Panc1 (cell line): Measurements from ENCODE around the gene MACROH2A1. TPM values are rescaled to one million over a fixed set of nuclear protein-coding genes. Genes with fewer than 3 reads are reported as not detected.

Experiments
- ATAC-seq: fragments of 200-7000 bp; cut with Tn5 transposase; 2 replicates; pipeline ENCODE4 v1.9.1; 2020; ENCODE audit warnings: mild to moderate bottlenecking, moderate library complexity
- BruUV-seq: library from RNA; stranded (reverse); fragments of 400-500 nt; replicated peaks from 2 replicates; lab custom pipeline; 2021; lab: Mats Ljungman, UMichigan
- CTCF ChIA-PET: fragments of 300-600 bp; sonication (Branson Sonifier 250); formaldehyde crosslinking; loops from one replicate; lab custom pipeline; 2022; ENCODE audit warnings: antibody characterized with exemption; lab: Charles Lee
- POLR2A ChIA-PET: fragments of 300-600 bp; sonication (Branson Sonifier 250); formaldehyde crosslinking; loops from one replicate; lab custom pipeline; 2022; ENCODE audit warnings: antibody characterized with exemption; lab: Charles Lee
- DNase-seq: peaks from one replicate; pipeline ENCODE4 v3.0.0-alpha.2; 2010; ENCODE audit warnings: low read depth, low spot score
- H3K27ac ChIP-seq: 2 replicates; pipeline ENCODE4 v1.5.1; 2011; ENCODE audit warnings: mild to moderate bottlenecking, low read length, inconsistent platforms
- H3K27me3 ChIP-seq: fragments of 200-500 bp; sonication (Bioruptor generic); 2 replicates; pipeline ENCODE4 v1.6.0; 2014; ENCODE audit warnings: low read length, inconsistent platforms; ENCODE audit not compliant: control insufficient read depth, insufficient read depth
- H3K36me3 ChIP-seq: fragments of 200-500 bp; sonication (Bioruptor generic); 2 replicates; pipeline ENCODE4 v1.5.1; 2014; ENCODE audit warnings: inconsistent platforms, mild to moderate bottlenecking, low read length, moderate library complexity; ENCODE audit not compliant: control insufficient read depth, insufficient read depth
- H3K4me1 ChIP-seq: 2 replicates; pipeline ENCODE4 v1.5.1; 2011; ENCODE audit warnings: inconsistent platforms, mild to moderate bottlenecking, low read length, moderate library complexity; ENCODE audit not compliant: control insufficient read depth, insufficient read depth
- H3K4me3 ChIP-seq, 2 experiments: 2 replicates each; pipeline ENCODE4 v1.5.1; 2011 to 2012; ENCODE audit warnings: low read depth in 2 of 2, low read length in 2 of 2, mild to moderate bottlenecking in 2 of 2, inconsistent platforms in 1 of 2, moderate library complexity in 1 of 2
- H3K9me3 ChIP-seq: fragments of 200-500 bp; sonication (Bioruptor generic); 2 replicates; pipeline ENCODE4 v1.5.1; 2014; ENCODE audit warnings: low read depth, mild to moderate bottlenecking, inconsistent platforms, low read length, moderate library complexity; ENCODE audit not compliant: control insufficient read depth, insufficient read depth
- POLR2AphosphoS5 ChIP-seq: IDR thresholded peaks from 2 replicates; pipeline ENCODE4 v1.6.1; 2012; ENCODE audit warnings: mild to moderate bottlenecking, low read depth, low read length, moderate library complexity
- SIN3A ChIP-seq: IDR thresholded peaks from 2 replicates; pipeline ENCODE4 v1.6.1; 2012; ENCODE audit warnings: low read depth, mild to moderate bottlenecking, low read length, moderate library complexity, borderline replicate concordance; ENCODE audit not compliant: insufficient read depth
- TCF7L2 ChIP-seq: IDR thresholded peaks from 2 replicates; pipeline ENCODE4 v1.6.1; 2011; ENCODE audit warnings: mild to moderate bottlenecking, low read depth, low read length, inconsistent platforms
- in situ Hi-C: cut with HindIII; loops from 2 replicates; pipeline ENCODE4 v1.10.0; 2016; ENCODE audit warnings: low sequenced_read_pairs, low pct_unique_long_range_greater_than_20kb
- intact Hi-C: fragments of 100-400 bp; cut with micrococcal nuclease; formaldehyde crosslinking; loops from one replicate; pipeline ENCODE4 v1.10.0; 2022; ENCODE audit not compliant: unreplicated experiment
- total RNA-seq: library from RNA; stranded (reverse); gene quantifications from one replicate; pipeline ENCODE4 v1.2.1, GENCODE V29; 2021; ENCODE audit not compliant: unreplicated experiment
- TF ChIP-seq, protein P1 (sequence below), 2 experiments: IDR thresholded peaks; 2 replicates each; pipeline ENCODE4 v1.6.1; 2011 to 2012; ENCODE audit warnings: low read depth in 2 of 2, control low read depth in 1 of 2, low read length in 1 of 2, mild to moderate bottlenecking in 1 of 2, moderate library complexity in 1 of 2; ENCODE audit not compliant: insufficient read depth in 1 of 2
- TF ChIP-seq, protein P2 (sequence below): fragments of 450-650 bp; IDR thresholded peaks from 2 replicates; pipeline ENCODE4 v1.5.1; 2017; ENCODE audit warnings: mild to moderate bottlenecking

MACROH2A1 gene
- total RNA-seq, 1 experiment from 2014 or later, result 162 TPM

DNA sequence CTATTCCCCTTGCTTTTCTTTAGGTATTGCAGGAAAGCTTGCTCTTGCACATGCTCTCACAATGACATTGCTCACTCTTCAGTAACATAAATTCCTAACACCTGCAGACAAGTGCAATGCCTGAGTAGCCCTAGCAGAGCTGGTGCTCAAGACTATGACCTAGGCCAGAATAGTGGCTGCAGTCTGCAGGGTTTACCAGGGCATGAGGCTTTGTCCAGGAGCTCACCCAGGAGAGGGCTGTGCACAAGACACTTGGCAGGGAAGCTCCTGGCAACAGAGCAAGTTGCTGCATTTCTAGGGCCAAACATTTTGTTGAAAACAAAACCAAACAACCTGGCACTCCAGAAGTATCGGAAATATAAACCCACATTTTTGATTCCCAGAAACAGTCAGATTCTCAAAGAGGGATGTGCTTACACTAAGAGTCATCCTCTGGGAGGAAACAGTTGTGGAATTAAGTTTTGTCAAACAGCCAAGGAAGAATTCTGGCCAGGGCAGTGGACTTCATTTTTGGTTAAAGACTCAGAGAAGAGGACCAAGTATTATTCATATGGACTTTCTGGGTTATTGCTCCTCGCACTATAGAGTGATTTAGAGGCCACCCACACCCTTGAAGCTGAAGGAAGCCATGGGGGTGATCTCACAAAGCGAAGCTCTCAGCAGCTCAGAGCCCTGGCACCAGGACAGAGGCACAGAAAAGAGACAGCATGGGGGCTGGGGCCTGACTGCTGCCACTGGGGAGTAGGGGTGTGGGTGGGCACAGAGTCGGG, 44.9 kb downstream of the MACROH2A1 start:
- H3K36me3 ChIP-seq, result peaks cover 3% of the 10 kb centered on the region
- ChIA-PET POLR2A (no interaction called here), CTCF (no interaction called here)
- no peak overlapping the region for H3K27ac ChIP-seq
- TF ChIP-seq POLR2AphosphoS5 (no peak), TCF7L2 (no peak), SIN3A (no peak)
- TF ChIP-seq, protein P1, sequence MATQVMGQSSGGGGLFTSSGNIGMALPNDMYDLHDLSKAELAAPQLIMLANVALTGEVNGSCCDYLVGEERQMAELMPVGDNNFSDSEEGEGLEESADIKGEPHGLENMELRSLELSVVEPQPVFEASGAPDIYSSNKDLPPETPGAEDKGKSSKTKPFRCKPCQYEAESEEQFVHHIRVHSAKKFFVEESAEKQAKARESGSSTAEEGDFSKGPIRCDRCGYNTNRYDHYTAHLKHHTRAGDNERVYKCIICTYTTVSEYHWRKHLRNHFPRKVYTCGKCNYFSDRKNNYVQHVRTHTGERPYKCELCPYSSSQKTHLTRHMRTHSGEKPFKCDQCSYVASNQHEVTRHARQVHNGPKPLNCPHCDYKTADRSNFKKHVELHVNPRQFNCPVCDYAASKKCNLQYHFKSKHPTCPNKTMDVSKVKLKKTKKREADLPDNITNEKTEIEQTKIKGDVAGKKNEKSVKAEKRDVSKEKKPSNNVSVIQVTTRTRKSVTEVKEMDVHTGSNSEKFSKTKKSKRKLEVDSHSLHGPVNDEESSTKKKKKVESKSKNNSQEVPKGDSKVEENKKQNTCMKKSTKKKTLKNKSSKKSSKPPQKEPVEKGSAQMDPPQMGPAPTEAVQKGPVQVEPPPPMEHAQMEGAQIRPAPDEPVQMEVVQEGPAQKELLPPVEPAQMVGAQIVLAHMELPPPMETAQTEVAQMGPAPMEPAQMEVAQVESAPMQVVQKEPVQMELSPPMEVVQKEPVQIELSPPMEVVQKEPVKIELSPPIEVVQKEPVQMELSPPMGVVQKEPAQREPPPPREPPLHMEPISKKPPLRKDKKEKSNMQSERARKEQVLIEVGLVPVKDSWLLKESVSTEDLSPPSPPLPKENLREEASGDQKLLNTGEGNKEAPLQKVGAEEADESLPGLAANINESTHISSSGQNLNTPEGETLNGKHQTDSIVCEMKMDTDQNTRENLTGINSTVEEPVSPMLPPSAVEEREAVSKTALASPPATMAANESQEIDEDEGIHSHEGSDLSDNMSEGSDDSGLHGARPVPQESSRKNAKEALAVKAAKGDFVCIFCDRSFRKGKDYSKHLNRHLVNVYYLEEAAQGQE (IDR thresholded peaks at IDR 0.05; ENCODE audit: insufficient read depth in 1 of 2, low read depth in 2 of 2, low read length in 1 of 2), result no peak
- TF ChIP-seq, protein P2, sequence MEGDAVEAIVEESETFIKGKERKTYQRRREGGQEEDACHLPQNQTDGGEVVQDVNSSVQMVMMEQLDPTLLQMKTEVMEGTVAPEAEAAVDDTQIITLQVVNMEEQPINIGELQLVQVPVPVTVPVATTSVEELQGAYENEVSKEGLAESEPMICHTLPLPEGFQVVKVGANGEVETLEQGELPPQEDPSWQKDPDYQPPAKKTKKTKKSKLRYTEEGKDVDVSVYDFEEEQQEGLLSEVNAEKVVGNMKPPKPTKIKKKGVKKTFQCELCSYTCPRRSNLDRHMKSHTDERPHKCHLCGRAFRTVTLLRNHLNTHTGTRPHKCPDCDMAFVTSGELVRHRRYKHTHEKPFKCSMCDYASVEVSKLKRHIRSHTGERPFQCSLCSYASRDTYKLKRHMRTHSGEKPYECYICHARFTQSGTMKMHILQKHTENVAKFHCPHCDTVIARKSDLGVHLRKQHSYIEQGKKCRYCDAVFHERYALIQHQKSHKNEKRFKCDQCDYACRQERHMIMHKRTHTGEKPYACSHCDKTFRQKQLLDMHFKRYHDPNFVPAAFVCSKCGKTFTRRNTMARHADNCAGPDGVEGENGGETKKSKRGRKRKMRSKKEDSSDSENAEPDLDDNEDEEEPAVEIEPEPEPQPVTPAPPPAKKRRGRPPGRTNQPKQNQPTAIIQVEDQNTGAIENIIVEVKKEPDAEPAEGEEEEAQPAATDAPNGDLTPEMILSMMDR, result no peak
- no peak for ATAC-seq
- no peaks in the 10 kb centered on the region for H3K9me3 ChIP-seq
- intact Hi-C loops, result no loop called here
- BruUV-seq, result no TSS peak
- in situ Hi-C loops, result no loop called here
- H3K4me3 ChIP-seq, result no peak overlapping the region
- H3K4me1 ChIP-seq, result no peaks in the 10 kb centered on the region
- H3K27me3 ChIP-seq, result no peaks in the 10 kb centered on the region
- no peak for DNase-seq

DNA sequence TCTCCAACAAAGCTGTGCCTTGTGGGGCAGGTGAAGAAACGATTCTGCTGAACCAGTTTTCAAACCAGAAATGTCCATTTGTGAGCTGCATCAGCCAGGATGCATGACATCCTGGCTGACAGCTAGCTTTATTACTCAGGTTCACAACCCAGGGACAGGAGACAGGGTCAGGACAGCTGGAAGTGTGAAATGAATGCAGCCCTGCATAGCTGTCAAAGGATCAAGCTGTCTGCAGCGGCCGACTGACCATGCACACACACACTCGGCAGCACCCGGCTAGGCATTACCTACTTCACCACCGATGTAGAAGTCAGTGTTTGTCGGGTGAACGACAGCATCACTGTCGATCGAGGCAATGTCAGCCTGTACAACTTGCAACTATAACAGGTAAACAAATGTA, 48.5 kb downstream of the MACROH2A1 start:
- Histone ChIP-seq H3K36me3 (peaks cover 6% of the 10 kb centered on the region), H3K9me3 (no peaks in the 10 kb centered on the region), H3K27ac (no peak overlapping the region), H3K4me3 (no peak overlapping the region), H3K27me3 (no peaks in the 10 kb centered on the region), H3K4me1 (no peaks in the 10 kb centered on the region)
- no TSS peak for BruUV-seq
- ATAC-seq, result no peak
- TF ChIP-seq SIN3A (no peak), POLR2AphosphoS5 (no peak)
- TF ChIP-seq, protein P1 (IDR thresholded peaks at IDR 0.05; ENCODE audit: insufficient read depth in 1 of 2, low read depth in 2 of 2, low read length in 1 of 2), result no peak
- intact Hi-C loops, result no loop called here
- no peak for DNase-seq
- in situ Hi-C loops, result no loop called here
- ChIA-PET CTCF (no interaction called here), POLR2A (no interaction called here)
